Measurements from ENCODE around the gene RPS14.

RPS14 gene

GRCh38 chr5:150496534-150496933 lies 47.0 kb upstream of the RPS14 start:
- TF ChIP-seq, protein P1, sequence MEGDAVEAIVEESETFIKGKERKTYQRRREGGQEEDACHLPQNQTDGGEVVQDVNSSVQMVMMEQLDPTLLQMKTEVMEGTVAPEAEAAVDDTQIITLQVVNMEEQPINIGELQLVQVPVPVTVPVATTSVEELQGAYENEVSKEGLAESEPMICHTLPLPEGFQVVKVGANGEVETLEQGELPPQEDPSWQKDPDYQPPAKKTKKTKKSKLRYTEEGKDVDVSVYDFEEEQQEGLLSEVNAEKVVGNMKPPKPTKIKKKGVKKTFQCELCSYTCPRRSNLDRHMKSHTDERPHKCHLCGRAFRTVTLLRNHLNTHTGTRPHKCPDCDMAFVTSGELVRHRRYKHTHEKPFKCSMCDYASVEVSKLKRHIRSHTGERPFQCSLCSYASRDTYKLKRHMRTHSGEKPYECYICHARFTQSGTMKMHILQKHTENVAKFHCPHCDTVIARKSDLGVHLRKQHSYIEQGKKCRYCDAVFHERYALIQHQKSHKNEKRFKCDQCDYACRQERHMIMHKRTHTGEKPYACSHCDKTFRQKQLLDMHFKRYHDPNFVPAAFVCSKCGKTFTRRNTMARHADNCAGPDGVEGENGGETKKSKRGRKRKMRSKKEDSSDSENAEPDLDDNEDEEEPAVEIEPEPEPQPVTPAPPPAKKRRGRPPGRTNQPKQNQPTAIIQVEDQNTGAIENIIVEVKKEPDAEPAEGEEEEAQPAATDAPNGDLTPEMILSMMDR (IDR thresholded peaks at IDR 0.05; ENCODE audit: insufficient read depth, low read length, poor library complexity, severe bottlenecking) = no peak
- H3K4me3 ChIP-seq (replicated peaks; ENCODE audit: low read depth, low read length) = no peak overlapping the region
- H3K27me3 ChIP-seq (replicated peaks; ENCODE audit: control insufficient read depth, insufficient read depth, low read length) = no peaks in the 10 kb centered on the region
- peaks cover 2% of the 10 kb centered on the region; the same call in 1 of the 2 replicates for H3K36me3 ChIP-seq (ENCODE audit: control insufficient read depth, insufficient read depth, low read length)
- no peak for DNase-seq (ENCODE audit: extremely low read depth, insufficient read length)

GRCh38 chr5:150496098-150496497 lies 46.6 kb upstream of the RPS14 start:
- H3K4me3 ChIP-seq (replicated peaks; ENCODE audit: low read depth, low read length) = no peak overlapping the region
- no peaks in the 10 kb centered on the region for H3K27me3 ChIP-seq (replicated peaks; ENCODE audit: control insufficient read depth, insufficient read depth, low read length)
- peaks cover 2% of the 10 kb centered on the region; the same call in 1 of the 2 replicates for H3K36me3 ChIP-seq (ENCODE audit: control insufficient read depth, insufficient read depth, low read length)
- TF ChIP-seq, protein P1 (IDR thresholded peaks at IDR 0.05; ENCODE audit: insufficient read depth, low read length, poor library complexity, severe bottlenecking) = no peak
- no peak for DNase-seq (ENCODE audit: extremely low read depth, insufficient read length)

GRCh38 chr5:150492621-150493020 lies 43.1 kb upstream of the RPS14 start:
- no peak overlapping the region for H3K4me3 ChIP-seq (replicated peaks; ENCODE audit: low read depth, low read length)
- H3K36me3 ChIP-seq (ENCODE audit: control insufficient read depth, insufficient read depth, low read length) = no peaks in the 10 kb centered on the region; the same call in 1 of the 2 replicates
- DNase-seq (ENCODE audit: extremely low read depth, insufficient read length) = no peak
- TF ChIP-seq, protein P1 (IDR thresholded peaks at IDR 0.05; ENCODE audit: insufficient read depth, low read length, poor library complexity, severe bottlenecking) = no peak
- H3K27me3 ChIP-seq (replicated peaks; ENCODE audit: control insufficient read depth, insufficient read depth, low read length) = no peaks in the 10 kb centered on the region

- no peak for DNase-seq (ENCODE audit: extremely low read depth, insufficient read length)
- Histone ChIP-seq H3K4me3 (replicated peaks; ENCODE audit: low read depth, low read length) (no peak overlapping the region), H3K27me3 (replicated peaks; ENCODE audit: control insufficient read depth, insufficient read depth, low read length) (no peaks in the 10 kb centered on the region), H3K36me3 (ENCODE audit: control insufficient read depth, insufficient read depth, low read length) (no peaks in the 10 kb centered on the region; the same call in 1 of the 2 replicates)
- TF ChIP-seq, protein P1 (IDR thresholded peaks at IDR 0.05; ENCODE audit: insufficient read depth, low read length, poor library complexity, severe bottlenecking) = no peak
Measured at GRCh38 chr5:150491876-150492275, 42.3 kb upstream of the RPS14 start.

DNA sequence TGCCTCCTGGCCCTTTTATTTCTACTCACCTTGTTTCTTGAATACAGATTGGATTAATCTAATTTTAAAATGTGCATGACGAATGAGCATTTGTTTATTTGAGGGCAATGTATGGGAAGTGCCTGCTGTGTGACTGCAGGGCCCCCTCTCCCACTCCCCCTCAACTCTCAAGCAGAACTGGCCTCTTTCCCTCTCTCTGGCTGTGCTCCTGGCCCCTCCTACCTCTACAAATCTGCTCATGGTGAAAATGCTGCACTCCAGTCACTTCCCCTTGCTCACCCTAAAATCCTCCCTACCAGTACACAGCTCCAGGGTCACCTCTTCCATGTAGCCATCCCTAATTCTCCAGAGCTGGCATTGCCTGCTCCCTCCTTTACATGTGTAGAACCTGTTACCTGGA lies 41.2 kb upstream of the RPS14 start:
- DNase-seq (ENCODE audit: extremely low read depth, insufficient read length) = no peak
- no peaks in the 10 kb centered on the region for H3K27me3 ChIP-seq (replicated peaks; ENCODE audit: control insufficient read depth, insufficient read depth, low read length)
- H3K4me3 ChIP-seq (replicated peaks; ENCODE audit: low read depth, low read length) = no peak overlapping the region
- TF ChIP-seq, protein P1 (IDR thresholded peaks at IDR 0.05; ENCODE audit: insufficient read depth, low read length, poor library complexity, severe bottlenecking) = no peak
- no peaks in the 10 kb centered on the region for H3K36me3 ChIP-seq (ENCODE audit: control insufficient read depth, insufficient read depth, low read length)

GRCh38 chr5:150490296-150490669 lies 40.7 kb upstream of the RPS14 start:
- TF ChIP-seq, protein P1 (IDR thresholded peaks at IDR 0.05; ENCODE audit: insufficient read depth, low read length, poor library complexity, severe bottlenecking) = no peak
- no peak for DNase-seq (ENCODE audit: extremely low read depth, insufficient read length)
- H3K27me3 ChIP-seq (replicated peaks; ENCODE audit: control insufficient read depth, insufficient read depth, low read length) = no peaks in the 10 kb centered on the region
- H3K36me3 ChIP-seq (ENCODE audit: control insufficient read depth, insufficient read depth, low read length) = no peaks in the 10 kb centered on the region
- no peak overlapping the region for H3K4me3 ChIP-seq (replicated peaks; ENCODE audit: low read depth, low read length)
